GM21515 (cell line): ENCODE data around the gene FRMD4A.
"Not testable (repeated sequence)": the region's sequence is repeated elsewhere in the genome, so short reads cannot be mapped to it uniquely, and the experiment has no call there.

Source experiments
- ATAC-seq: cut with Tn5 transposase; IDR thresholded peaks from one replicate; pipeline ENCODE4 v1.9.1; 2021; ENCODE audit not compliant: unreplicated experiment

Gene FRMD4A

GRCh38 chr10:13829790-13830189 is 500.9 kb downstream of the FRMD4A start:
- no peak for ATAC-seq

GRCh38 chr10:13828284-13828683 is 502.4 kb downstream of the FRMD4A start:
- not testable (repeated sequence) for ATAC-seq

- ATAC-seq, result no peak
Measured at GRCh38 chr10:13827076-13827797, 503.5 kb downstream of the FRMD4A start.

- no peak for ATAC-seq
Measured at GRCh38 chr10:13823709-13824405, 506.9 kb downstream of the FRMD4A start.

GRCh38 chr10:13823096-13823708 is 507.5 kb downstream of the FRMD4A start:
- ATAC-seq, result no peak

GRCh38 chr10:13822490-13822889 is 508.2 kb downstream of the FRMD4A start:
- no peak for ATAC-seq

- no peak for ATAC-seq
Measured at GRCh38 chr10:13820964-13821337, 509.8 kb downstream of the FRMD4A start.

- ATAC-seq, result no peak
Measured at GRCh38 chr10:13820119-13820963, 510.4 kb downstream of the FRMD4A start.

GRCh38 chr10:13816195-13816925 is 514.4 kb downstream of the FRMD4A start:
- no peak for ATAC-seq

- ATAC-seq, result no peak
Measured at GRCh38 chr10:13815756-13816155, 515.0 kb downstream of the FRMD4A start.

GRCh38 chr10:13813550-13813949 is 517.2 kb downstream of the FRMD4A start:
- ATAC-seq, result no peak

- ATAC-seq, result no peak
Measured at GRCh38 chr10:13812804-13813203, 517.9 kb downstream of the FRMD4A start.

GRCh38 chr10:13810568-13810967 is 520.2 kb downstream of the FRMD4A start:
- no peak for ATAC-seq

- no peak for ATAC-seq
Measured at GRCh38 chr10:13809427-13809826, 521.3 kb downstream of the FRMD4A start.

- no peak for ATAC-seq
Measured at GRCh38 chr10:13808556-13809391, 522.0 kb downstream of the FRMD4A start.

GRCh38 chr10:13806419-13806818 is 524.3 kb downstream of the FRMD4A start:
- ATAC-seq, result no peak

- no peak for ATAC-seq
Measured at GRCh38 chr10:13803566-13804554, 526.9 kb downstream of the FRMD4A start.

GRCh38 chr10:13801907-13802288 is 528.8 kb downstream of the FRMD4A start:
- no peak for ATAC-seq
